DMS 273 treated with DMSO at 0.1 percent for 48 hours (cell line): ENCODE data around the gene OR56B4.

Experiments used
- DNase-seq: peaks from one replicate; lab custom pipeline; 2025; lab: John Stamatoyannopoulos, UW

The OR56B4 gene

GRCh38 chr11:6151117-6151516, 43.6 kb downstream of the OR56B4 start:
- no peak for DNase-seq

GRCh38 chr11:6152126-6152525, 44.6 kb downstream of the OR56B4 start:
- DNase-seq = no peak

- DNase-seq = no peak
Observed at GRCh38 chr11:6156628-6157359, 49.3 kb downstream of the OR56B4 start.
